Stimulated activated CD4-positive, alpha-beta T cell treated with anti-CD3 and anti-CD28 coated beads, TNF-alpha, amount 100 ng/mL, for 24 hours (primary cell): ENCODE results near the gene EXOSC1.
A peak's percentile ranks its signal among the peaks of the same experiment; 100 is the strongest.
"Not testable (repeated sequence)": the region's sequence is repeated elsewhere in the genome, so short reads cannot be mapped to it uniquely, and the experiment has no call there.

Experiments used
- DNase-seq, 3 experiments: peaks; one replicate each; pipeline ENCODE4 v3.0.0-alpha.2; 2020; ENCODE audit warnings: low read depth in 3 of 3

The EXOSC1 gene

GRCh38 chr10:97407952-97408248, 37.9 kb downstream of the EXOSC1 start:
- no peak for DNase-seq

DNA sequence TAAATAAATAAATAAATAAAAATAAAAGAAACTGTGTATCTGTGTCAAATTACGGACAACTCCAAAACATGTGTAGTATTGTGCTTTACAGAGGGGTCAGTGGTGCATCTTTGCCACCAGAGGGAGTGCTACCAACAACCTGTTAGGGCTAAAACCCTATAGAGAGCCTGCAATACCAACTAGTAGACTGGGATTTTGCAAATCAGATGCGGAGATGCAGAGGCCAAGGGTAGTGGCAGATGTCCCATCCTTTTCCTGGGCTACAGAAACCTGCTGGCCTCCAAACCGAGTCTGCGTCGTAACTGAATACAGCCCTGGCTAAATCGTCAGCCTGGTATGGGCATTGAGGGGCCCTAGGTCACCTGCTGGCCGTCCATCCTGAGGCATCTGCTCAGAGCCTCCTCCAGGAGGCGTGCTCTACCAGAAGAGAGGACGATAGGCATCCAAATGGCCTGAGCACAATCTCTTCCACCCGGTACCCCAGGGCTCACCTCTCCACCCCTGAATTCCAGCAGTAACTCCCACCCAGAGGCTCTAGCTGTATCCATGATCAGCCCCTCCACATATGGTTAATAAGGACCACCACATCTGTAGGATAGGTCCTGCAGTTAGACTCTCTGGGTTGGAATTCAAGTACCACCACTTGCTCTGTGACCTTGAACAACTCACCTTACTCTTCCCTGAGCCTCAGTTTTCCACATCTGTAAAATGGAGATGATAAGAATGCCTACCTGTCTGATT, 38.4 kb downstream of the EXOSC1 start:
- DNase-seq, result peak in 1 of 3 experiments; percentile 52

DNA sequence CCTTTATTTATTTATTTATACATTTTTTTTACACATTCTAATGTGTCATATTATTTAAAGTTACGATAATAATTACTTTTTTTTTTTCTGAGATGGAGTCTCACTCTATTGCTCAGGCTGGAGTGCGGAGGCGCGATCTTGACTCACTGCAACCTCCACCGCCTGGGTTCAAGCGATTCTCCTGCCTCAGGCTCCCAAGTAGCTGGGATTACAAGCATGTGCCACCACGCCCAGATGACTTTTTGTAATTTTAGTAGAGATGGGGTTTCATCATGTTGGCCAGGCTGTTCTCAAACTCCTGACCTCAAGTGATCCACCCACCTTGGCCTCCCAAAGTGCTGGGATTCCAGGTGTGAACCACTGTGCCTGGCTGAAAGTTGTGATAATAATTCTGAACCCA, 39.3 kb downstream of the EXOSC1 start:
- not testable (repeated sequence) for DNase-seq

DNA sequence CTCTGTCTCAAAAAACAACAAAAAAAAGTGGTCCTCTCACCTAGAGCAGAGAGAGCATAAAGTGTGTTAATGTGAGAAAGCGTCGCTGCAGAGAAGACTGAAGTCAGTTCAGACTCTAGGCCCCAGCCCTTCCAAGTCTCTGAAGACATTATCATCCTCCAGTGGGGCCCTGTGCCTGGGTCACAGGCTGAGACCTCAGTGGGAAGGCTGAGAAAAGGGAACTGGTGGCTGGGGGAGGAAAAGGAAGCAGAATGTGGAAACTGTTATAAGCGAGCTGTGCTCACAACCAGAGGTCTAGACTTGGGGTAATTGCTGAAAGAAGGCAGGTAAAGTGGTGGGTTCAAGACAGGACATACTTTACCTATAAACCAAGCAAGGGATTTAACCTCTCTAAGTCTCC, 39.7 kb downstream of the EXOSC1 start:
- DNase-seq, result no peak

DNA sequence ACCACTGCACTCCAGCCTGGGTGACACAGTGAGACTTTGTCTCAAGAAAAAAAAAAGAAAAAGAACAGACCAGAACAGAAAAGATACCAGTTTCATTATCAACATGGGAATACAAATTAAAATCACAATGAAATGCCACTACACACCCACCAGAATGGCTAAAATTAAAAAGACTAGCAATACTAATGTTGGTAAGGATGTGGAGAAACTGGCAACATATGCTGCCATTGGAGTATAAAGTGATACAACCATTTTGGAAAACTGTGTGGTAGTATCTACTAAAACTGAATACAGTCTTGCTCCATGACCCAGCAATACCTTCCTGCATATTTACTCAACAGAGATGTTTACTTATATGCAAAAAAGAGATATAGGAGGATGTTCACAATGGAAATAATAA, 41.8 kb downstream of the EXOSC1 start:
- DNase-seq, result no peak

DNA sequence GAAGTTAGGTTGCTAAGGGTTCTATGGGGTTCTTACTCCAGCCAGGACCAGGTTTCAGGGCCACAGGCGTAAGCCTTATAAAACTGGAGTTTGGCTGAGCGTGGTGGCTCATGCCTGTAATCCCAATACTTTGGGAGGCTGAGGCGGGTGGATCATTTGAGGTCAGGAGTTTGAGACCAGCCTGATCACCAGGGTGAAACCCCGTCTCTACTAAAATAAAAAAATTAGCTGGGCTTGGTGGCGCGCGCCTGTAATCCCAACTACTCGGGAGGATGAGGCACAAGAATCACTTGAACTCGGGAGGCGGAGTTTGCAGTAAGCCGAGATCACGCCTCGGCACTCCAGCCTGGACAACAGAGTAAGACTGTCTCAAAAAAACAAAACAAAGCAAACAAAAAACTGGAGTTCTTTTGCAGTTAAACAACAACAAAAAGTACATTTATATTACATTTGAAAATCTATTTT, 44.3 kb downstream of the EXOSC1 start:
- no peak for DNase-seq

GRCh38 chr10:97400665-97401454, 44.9 kb downstream of the EXOSC1 start, which contains the start of gene RRP12:
Gene RRP12, minus strand, starts transcription at chr10:97401340. Its CDS starts 109 bp downstream, at chr10:97401231.
- DNase-seq, result peak; percentile 66 to 85 (median 71)

DNA sequence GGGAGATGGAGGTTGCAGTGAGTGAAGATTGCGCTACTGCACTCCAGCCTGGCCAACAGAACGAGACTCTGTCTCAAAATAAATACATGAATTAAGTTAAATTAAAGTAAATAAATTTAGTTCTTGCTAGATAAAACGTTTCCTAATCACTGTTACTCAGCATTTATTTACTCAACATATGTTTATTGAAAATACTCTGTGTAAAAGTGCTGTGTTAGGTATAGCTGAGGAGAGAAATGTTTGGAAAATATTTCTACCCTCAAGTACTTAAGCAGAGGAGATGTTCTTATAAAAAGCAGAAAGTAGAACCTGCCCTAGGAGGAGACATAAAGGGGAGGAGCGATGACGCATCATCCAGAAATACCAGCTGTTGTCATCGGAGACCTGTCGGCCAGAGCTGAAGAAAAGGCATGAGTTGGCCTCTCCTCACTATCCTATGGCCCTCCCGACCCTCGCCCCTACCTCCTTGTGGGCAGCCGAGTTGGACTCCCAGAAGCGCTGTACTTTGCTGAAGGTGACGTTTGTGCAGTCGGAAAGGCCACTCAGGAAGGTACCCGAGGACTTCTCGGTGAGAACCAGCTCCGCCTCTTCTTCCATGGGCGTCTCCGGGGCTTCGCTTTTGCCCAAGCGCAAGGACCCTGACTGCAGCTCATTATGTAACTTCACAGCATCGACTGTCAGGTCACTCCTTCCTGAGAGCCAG, 45.8 kb downstream of the EXOSC1 start:
- DNase-seq, result no peak

- DNase-seq, result no peak
Measured at GRCh38 chr10:97396056-97396455, 49.8 kb downstream of the EXOSC1 start.

- DNase-seq, result no peak
Measured at GRCh38 chr10:97393034-97393573, 52.7 kb downstream of the EXOSC1 start.

- no peak for DNase-seq
Measured at GRCh38 chr10:97390091-97390490, 55.7 kb downstream of the EXOSC1 start.

GRCh38 chr10:97388152-97388551, 57.7 kb downstream of the EXOSC1 start:
- DNase-seq, result no peak
